GM19438 (cell line): ENCODE data around the gene SCYL3.
"Not testable (repeated sequence)": the region's sequence is repeated elsewhere in the genome, so short reads cannot be mapped to it uniquely, and the experiment has no call there.

Experiments
- ATAC-seq: cut with Tn5 transposase; IDR thresholded peaks from one replicate; pipeline ENCODE4 v1.9.1; 2021; ENCODE audit warnings: low read depth; ENCODE audit not compliant: unreplicated experiment

SCYL3 gene

DNA sequence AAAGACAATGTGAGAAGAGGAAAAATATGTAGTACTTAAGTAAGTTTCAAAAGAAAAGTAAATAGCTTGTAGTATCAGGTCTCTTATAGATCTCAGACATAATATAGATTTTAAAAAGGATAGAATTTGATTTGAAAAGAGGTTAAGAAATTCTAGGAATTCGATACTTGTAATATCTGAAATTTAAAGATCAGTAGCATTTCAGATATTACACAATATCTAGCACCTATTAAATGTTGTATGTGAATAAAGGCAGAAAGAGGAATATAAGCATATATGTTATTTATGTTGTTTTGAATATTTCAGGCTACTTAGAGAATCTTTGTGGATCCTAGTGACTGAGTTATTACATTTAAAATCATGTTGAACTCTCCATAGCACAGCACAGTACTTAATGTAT is 64.0 kb downstream of the SCYL3 start:
- ATAC-seq = no peak

DNA sequence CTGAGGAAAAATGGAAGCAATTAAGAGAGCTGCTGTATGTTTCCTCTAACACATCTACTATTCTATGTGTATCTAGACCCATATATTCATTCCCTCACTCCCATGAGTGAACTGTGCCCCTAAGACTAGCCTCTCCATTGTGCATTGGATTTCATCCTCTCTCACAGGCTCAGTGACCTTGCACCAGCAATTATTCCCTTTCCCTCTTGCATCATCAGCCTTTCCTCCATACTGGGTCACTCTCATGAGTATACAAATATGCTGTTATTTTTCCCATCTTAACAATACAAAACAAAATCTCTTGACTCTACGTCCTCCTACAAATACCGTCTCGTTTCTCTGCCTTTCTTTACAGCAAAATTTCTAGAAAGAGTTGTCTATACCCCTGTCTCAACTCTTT is 69.5 kb downstream of the SCYL3 start:
- ATAC-seq = no peak

GRCh38 chr1:169821500-169821899 is 72.2 kb downstream of the SCYL3 start:
- no peak for ATAC-seq

DNA sequence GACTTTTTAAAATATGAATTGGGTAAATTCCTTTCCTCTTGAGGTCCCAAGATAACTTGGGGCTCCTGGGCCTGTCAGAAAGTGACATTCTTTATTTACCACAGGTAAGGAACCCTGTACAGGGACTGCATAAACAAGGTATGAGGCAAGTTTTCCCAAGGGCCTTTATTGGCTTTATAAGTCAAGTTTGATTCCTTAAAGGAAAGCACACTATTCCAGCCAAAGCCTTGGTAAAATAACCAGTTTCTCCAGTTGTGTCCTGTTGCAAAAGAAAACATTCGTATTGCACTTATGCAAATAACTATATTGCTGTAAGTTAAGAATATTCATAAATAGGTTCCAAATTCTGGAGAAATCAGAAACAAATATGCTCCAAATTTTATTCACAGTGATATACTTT is 77.1 kb downstream of the SCYL3 start:
- ATAC-seq = no peak

GRCh38 chr1:169814265-169814664 is 79.4 kb downstream of the SCYL3 start:
- ATAC-seq = no peak

- no peak for ATAC-seq
Observed at GRCh38 chr1:169812131-169812530, 81.6 kb downstream of the SCYL3 start.

DNA sequence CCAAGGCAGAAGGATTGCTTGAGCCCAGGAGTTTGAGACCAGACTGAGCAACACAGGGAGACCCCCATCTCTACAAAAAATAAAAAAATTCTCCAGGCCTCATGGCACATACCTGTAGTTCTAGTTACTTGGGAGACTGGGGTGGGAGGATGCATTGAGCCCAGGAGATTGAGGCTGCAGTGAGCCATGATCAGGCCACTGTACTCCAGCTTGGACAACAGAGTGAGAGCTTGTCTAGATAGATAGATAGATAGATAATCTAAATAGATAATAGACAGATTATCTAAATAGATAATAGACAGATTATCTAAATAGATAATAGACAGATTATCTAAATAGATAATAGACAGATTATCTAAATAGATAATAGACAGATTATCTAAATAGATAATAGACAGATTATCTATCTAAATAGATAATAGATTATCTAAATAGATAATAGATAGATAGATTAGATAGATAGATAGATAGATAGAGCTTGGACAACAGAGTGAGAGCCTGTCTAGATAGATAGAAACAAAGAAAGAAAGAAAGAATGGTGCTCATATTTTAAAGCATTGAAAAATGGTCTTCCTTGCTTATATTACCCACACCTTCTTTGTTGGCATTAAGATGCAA is 82.2 kb downstream of the SCYL3 start:
- ATAC-seq = not testable (repeated sequence)

DNA sequence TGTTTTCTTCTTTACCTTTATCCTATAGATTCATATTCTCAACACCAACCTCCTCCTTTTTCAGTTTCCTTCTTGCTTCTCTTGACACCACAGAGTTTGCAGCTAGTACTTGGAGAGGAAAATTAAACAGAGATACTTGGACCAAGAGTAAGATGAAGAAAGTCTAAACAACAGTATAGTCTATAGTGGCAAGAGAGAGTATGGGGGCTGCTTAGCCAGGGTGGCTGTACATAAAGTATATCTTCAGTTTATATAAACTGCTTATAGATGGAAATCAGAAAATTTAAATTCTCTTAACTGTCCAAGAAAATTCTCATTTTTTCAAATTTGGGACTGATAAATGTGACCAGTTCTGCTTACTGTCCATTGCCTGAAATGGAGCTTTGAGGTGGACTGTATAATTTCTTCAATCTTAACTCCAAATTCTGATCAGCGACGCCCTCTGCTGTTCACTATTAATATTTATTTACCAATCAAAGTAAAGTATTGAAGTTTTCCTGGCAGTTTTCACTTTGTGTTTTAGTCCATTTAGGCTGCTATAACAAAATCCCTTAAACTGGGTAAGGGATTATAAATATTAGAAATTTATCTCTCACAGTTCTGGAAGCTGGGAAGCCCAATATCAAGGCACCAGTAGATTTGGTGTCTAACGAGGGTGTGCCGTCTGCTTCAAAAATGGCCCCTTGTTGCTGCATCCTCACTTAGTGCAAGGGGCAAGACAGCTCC is 84.2 kb downstream of the SCYL3 start:
- no peak for ATAC-seq

DNA sequence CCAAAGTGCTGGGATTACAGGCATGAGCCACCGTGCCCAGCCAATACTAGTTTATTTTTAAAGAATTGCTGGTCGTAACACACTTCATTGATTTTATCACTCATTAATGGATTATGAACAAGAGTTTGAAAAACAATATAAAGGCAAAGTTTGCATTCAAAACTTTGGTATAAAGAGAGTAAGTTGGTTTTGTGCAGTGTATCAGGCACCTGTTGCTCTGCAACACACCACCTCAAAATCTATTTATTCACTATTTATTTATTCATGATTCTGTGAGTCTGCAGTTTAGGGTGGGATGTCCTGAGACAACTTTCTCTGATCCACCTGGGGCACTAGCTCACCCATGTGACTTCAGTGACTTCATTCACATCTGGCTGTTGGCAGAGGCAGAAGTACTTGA is 88.8 kb downstream of the SCYL3 start:
- ATAC-seq = no peak

DNA sequence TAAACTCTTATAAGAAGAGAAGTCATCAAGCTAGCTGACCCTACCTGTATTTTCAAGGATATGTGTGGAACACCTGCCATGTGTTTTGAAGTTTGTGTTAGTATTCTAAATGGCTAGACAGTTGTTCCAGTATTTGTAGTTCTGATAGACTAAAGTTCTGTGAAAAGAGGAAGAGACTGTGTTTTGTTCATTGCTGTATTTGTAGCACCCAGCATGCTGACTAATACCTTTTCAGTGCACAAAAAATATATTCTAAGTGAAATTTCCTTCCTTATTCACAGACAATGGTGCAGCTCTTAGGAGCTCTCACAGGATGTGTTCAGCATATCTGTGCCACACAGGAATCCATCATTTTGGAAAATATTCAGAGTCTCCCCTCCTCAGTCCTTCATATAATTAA is 90.8 kb downstream of the SCYL3 start:
- ATAC-seq = no peak
